ENCODE measurements around the gene TLR6.

DNA sequence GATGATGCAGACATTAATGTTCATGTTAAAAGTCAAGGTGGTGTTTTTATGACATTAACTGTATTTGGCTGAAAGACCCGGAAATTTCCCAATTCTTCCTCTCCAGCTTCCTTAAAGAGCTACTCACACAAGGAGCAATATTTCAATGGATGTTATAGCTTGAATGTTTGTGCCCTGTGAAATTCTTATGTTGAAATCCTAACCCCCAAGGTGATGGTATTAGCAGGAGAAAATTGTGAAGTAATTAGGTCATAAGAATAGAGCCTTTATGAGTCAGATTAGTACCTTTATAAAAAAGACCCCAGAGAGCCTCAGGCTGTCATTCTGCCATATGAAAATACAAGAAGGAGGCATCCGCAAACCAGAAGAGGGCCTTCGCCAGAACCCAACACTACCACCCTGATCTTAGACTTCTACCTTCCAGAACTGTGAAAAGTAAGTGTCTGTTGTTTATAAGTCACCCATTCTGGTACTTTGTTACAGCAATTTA lies 55.6 kb downstream of the TLR6 start:
- TF ChIP-seq, protein P1, sequence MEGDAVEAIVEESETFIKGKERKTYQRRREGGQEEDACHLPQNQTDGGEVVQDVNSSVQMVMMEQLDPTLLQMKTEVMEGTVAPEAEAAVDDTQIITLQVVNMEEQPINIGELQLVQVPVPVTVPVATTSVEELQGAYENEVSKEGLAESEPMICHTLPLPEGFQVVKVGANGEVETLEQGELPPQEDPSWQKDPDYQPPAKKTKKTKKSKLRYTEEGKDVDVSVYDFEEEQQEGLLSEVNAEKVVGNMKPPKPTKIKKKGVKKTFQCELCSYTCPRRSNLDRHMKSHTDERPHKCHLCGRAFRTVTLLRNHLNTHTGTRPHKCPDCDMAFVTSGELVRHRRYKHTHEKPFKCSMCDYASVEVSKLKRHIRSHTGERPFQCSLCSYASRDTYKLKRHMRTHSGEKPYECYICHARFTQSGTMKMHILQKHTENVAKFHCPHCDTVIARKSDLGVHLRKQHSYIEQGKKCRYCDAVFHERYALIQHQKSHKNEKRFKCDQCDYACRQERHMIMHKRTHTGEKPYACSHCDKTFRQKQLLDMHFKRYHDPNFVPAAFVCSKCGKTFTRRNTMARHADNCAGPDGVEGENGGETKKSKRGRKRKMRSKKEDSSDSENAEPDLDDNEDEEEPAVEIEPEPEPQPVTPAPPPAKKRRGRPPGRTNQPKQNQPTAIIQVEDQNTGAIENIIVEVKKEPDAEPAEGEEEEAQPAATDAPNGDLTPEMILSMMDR (IDR thresholded peaks at IDR 0.05) = no peak
- TF ChIP-seq POLR2A (IDR thresholded peaks at IDR 0.05) = no peak
